ENCODE results near the gene ODR4. TPM values are rescaled to one million over a fixed set of nuclear protein-coding genes. Genes with fewer than 3 reads are reported as not detected.

The ODR4 gene
- total RNA-seq, 1 experiment from 2014 or later, result 14.5 TPM

DNA sequence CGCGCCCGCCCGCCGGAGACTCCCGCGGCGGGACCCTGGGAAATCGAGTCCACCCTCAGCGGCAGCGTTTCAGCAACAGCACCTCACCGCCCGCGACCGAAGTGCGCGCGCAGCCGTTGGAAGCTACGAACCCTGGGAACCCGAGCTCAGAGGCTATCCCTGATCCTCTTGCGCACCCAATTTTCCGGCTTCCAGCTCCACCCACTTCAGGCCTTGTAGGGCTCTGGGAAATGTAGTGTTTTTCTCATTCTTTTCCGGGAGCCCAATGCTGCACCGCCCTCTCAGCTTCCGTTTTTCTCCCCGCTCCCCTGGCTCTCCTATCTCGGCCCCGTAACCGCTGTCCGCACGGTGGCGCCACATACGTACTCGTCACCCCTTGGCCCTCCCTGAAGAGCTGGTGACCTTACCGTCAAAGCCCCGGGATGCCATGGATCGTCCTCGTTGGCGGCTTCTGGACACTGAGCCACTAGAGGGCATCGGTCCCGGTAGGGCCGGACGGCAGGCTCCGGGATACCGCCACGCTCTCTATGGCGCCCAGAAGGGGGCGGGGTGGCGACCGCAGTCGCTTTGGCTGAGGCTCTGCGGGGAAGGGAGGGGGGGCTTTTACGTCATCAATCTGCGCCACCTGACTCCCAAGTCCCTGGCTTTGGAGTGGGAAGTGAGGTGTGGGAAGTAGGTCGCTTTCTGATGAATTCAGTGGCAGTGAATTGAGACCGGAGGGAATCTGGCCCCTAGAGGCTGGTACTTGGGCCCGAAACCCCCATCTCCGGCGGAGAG lies at the start of gene ODR4, which contains the start of gene TPR (continued):
- TF ChIP-seq ELF4 (CRISPR knock-in tag; IDR thresholded peaks at IDR 0.05; ENCODE audit: low read depth) (no peak), PRRX2 (CRISPR knock-in tag; IDR thresholded peaks at IDR 0.05) (no peak), JUN (CRISPR knock-in tag; IDR thresholded peaks at IDR 0.05) (no peak), ZNF416 (CRISPR knock-in tag; IDR thresholded peaks at IDR 0.05) (no peak), NFATC4 (CRISPR knock-in tag; IDR thresholded peaks at IDR 0.05) (no peak), ESRRA (CRISPR knock-in tag; IDR thresholded peaks at IDR 0.05; ENCODE audit: borderline replicate concordance) (no peak), IRF2 (CRISPR knock-in tag; IDR thresholded peaks at IDR 0.05; ENCODE audit: borderline replicate concordance, low read depth) (no peak), CBFB (CRISPR knock-in tag; IDR thresholded peaks at IDR 0.05; ENCODE audit: low read depth) (no peak), ZNF396 (CRISPR knock-in tag; IDR thresholded peaks at IDR 0.05; ENCODE audit: borderline replicate concordance) (no peak), RORB (CRISPR knock-in tag; IDR thresholded peaks at IDR 0.05) (no peak), MYBL2 (CRISPR knock-in tag; IDR thresholded peaks at IDR 0.05) (0 out of 2 replicates have a peak, but pooled peaks have one; percentile 58)
- TF ChIP-seq, protein P1, sequence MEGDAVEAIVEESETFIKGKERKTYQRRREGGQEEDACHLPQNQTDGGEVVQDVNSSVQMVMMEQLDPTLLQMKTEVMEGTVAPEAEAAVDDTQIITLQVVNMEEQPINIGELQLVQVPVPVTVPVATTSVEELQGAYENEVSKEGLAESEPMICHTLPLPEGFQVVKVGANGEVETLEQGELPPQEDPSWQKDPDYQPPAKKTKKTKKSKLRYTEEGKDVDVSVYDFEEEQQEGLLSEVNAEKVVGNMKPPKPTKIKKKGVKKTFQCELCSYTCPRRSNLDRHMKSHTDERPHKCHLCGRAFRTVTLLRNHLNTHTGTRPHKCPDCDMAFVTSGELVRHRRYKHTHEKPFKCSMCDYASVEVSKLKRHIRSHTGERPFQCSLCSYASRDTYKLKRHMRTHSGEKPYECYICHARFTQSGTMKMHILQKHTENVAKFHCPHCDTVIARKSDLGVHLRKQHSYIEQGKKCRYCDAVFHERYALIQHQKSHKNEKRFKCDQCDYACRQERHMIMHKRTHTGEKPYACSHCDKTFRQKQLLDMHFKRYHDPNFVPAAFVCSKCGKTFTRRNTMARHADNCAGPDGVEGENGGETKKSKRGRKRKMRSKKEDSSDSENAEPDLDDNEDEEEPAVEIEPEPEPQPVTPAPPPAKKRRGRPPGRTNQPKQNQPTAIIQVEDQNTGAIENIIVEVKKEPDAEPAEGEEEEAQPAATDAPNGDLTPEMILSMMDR (IDR thresholded peaks at IDR 0.05), result peak; percentile 68
- TF ChIP-seq, protein P2, sequence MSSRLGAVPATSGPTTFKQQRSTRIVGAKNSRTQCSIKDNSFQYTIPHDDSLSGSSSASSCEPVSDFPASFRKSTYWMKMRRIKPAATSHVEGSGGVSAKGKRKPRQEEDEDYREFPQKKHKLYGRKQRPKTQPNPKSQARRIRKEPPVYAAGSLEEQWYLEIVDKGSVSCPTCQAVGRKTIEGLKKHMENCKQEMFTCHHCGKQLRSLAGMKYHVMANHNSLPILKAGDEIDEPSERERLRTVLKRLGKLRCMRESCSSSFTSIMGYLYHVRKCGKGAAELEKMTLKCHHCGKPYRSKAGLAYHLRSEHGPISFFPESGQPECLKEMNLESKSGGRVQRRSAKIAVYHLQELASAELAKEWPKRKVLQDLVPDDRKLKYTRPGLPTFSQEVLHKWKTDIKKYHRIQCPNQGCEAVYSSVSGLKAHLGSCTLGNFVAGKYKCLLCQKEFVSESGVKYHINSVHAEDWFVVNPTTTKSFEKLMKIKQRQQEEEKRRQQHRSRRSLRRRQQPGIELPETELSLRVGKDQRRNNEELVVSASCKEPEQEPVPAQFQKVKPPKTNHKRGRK (CRISPR knock-in tag; IDR thresholded peaks at IDR 0.05; ENCODE audit: borderline replicate concordance), result no peak
- TF ChIP-seq, protein P3, sequence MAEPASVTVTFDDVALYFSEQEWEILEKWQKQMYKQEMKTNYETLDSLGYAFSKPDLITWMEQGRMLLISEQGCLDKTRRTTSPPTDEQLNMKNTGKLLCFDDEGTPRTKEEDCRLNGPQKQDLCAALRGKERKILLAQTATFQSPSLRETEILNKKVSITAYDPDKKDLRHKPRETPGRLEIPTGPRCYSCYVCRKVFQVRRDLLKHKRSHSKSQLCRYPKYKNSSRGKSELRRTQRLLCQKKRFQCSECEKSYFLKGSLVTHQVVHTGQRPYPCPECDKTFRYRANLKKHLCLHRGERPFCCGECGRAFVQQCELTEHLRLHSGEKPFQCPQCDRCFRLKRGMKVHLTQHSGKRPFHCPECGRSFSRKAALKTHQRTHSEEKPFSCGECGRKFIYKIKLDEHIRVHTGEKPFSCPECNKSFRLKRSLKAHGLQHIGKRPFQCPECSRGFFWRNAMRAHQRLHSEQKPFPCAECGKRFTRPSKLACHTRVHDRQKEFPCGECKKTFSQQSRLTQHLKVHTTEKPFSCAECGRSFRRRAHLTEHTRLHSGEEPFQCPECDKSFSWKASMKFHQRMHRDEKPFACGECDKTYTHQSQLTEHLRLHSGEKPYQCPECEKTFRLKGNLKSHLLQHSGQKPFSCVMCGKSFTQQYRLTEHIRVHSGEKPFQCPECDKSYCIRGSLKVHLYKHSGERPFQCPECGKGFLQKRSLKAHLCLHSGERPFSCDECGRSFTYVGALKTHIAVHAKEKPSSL (CRISPR knock-in tag; conservative IDR thresholded peaks at IDR 0.05), result no peak

DNA sequence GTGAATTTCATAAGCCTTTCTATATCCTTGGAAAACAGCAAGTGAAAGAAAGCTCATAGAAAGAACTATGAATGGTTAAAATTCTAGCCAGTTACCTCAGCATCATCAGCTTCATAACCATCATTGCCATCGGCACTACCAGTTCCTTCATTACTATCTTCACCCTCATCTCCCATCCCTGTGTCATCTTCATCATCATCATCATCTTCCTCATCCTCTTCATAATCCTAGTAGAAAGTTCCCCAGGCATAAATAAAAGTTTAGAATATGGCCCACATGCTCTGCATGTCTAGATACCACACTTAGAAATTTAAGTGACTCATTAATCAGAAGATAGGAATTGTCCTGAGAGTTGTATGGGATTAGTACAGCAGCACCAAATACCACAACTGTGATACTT lies 49.6 kb upstream of the ODR4 start:
- ChIA-PET POLR2A (no interaction called here), CTCF (interaction anchor here (0.9 to 2.6 kb wide), 5 partner anchors 8 to 49 kb away, joined by 3 to 16 read pairs (median 6); partner anchors contain the start of genes ODR4 and TPR)
- no peaks in the 10 kb centered on the region for H3K4me1 Mint-ChIP-seq
- TF ChIP-seq, protein P4, sequence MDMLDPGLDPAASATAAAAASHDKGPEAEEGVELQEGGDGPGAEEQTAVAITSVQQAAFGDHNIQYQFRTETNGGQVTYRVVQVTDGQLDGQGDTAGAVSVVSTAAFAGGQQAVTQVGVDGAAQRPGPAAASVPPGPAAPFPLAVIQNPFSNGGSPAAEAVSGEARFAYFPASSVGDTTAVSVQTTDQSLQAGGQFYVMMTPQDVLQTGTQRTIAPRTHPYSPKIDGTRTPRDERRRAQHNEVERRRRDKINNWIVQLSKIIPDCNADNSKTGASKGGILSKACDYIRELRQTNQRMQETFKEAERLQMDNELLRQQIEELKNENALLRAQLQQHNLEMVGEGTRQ (CRISPR knock-in tag; IDR thresholded peaks at IDR 0.05), result no peak
- TF ChIP-seq, protein P5, sequence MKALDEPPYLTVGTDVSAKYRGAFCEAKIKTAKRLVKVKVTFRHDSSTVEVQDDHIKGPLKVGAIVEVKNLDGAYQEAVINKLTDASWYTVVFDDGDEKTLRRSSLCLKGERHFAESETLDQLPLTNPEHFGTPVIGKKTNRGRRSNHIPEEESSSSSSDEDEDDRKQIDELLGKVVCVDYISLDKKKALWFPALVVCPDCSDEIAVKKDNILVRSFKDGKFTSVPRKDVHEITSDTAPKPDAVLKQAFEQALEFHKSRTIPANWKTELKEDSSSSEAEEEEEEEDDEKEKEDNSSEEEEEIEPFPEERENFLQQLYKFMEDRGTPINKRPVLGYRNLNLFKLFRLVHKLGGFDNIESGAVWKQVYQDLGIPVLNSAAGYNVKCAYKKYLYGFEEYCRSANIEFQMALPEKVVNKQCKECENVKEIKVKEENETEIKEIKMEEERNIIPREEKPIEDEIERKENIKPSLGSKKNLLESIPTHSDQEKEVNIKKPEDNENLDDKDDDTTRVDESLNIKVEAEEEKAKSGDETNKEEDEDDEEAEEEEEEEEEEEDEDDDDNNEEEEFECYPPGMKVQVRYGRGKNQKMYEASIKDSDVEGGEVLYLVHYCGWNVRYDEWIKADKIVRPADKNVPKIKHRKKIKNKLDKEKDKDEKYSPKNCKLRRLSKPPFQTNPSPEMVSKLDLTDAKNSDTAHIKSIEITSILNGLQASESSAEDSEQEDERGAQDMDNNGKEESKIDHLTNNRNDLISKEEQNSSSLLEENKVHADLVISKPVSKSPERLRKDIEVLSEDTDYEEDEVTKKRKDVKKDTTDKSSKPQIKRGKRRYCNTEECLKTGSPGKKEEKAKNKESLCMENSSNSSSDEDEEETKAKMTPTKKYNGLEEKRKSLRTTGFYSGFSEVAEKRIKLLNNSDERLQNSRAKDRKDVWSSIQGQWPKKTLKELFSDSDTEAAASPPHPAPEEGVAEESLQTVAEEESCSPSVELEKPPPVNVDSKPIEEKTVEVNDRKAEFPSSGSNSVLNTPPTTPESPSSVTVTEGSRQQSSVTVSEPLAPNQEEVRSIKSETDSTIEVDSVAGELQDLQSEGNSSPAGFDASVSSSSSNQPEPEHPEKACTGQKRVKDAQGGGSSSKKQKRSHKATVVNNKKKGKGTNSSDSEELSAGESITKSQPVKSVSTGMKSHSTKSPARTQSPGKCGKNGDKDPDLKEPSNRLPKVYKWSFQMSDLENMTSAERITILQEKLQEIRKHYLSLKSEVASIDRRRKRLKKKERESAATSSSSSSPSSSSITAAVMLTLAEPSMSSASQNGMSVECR (CRISPR knock-in tag; IDR thresholded peaks at IDR 0.05; ENCODE audit: borderline replicate concordance), result no peak
- TF ChIP-seq TEAD1 (CRISPR knock-in tag; IDR thresholded peaks at IDR 0.05) (no peak), EMX1 (CRISPR knock-in tag; IDR thresholded peaks at IDR 0.05) (no peak)
- no peaks in the 10 kb centered on the region for H3K27me3 Mint-ChIP-seq (ENCODE audit: low read depth)
- H3K27ac Mint-ChIP-seq, result no peak overlapping the region
- no peaks in the 10 kb centered on the region for H3K9me3 Mint-ChIP-seq
- ATAC-seq, result no peak
- peaks cover 57% of the 10 kb centered on the region for H3K36me3 Mint-ChIP-seq
- H3K4me3 Mint-ChIP-seq, result no peak overlapping the region
- DNase-seq (ENCODE audit: low spot score), result no peak
